Effector memory CD8-positive, alpha-beta T cell (primary cell): Measurements from ENCODE around the gene KIF7.
A peak's percentile ranks its signal among the peaks of the same experiment; 100 is the strongest.

Experiments
- ATAC-seq: fragments of 150-1000 bp; cut with Tn5 transposase; replicated peaks from 2 replicates; pipeline ENCODE4 v1.10.0; 2021; ENCODE audit warnings: mild to moderate bottlenecking, moderate library complexity
- DNase-seq, 3 experiments: peaks; one replicate each; pipeline ENCODE4 v3.0.0; 2021
- H3K27ac Mint-ChIP-seq, 2 donors: one replicate each; pipeline ENCODE4 v1.8.0; 2022; ENCODE audit warnings: mild to moderate bottlenecking in 2 of 2, mixed read lengths in 2 of 2, moderate library complexity in 2 of 2
- H3K27me3 Mint-ChIP-seq, 2 donors: one replicate each; pipeline ENCODE4 v1.8.0; 2022; ENCODE audit warnings: mixed read lengths in 2 of 2
- H3K36me3 Mint-ChIP-seq: one replicate; pipeline ENCODE4 v1.8.0; 2022; ENCODE audit warnings: mild to moderate bottlenecking, moderate library complexity, mixed read lengths; ENCODE audit not compliant: insufficient read depth
- H3K4me1 Mint-ChIP-seq, 2 donors: one replicate each; pipeline ENCODE4 v1.8.0; 2022; ENCODE audit warnings: low read depth in 2 of 2, mixed read lengths in 2 of 2
- H3K4me3 Mint-ChIP-seq, 2 donors: one replicate each; pipeline ENCODE4 v1.8.0; 2022; ENCODE audit warnings: mild to moderate bottlenecking in 2 of 2, mixed read lengths in 2 of 2, moderate library complexity in 2 of 2
- H3K9me3 Mint-ChIP-seq, 2 donors: one replicate each; pipeline ENCODE4 v1.8.0; 2022; ENCODE audit warnings: mixed read lengths in 2 of 2

KIF7 gene

DNA sequence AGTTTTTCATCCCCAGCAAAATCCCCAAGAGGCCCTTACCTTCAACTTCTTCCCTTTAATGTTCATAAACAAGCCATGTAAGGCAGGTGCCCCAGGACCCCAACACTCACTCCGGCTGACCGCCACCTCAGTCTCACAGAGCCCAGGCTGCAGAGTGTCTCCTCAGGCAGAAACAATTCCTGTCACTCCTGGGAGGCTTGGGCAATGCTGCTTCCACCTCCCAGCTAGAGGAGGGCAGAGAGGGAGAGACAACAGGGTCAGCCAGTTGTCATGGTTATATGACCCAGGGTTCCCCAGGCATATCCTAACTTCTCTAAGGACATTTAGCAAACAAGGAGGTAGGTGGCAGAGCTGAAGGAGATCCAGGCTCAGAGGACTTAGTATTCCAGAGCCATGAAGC, 23.9 kb upstream of the KIF7 start, which contains the start of gene PLIN1:
Gene PLIN1 (minus strand): TSS at position 156 of the 400 bp plus-strand sequence. CDS start 1,878 bp downstream, outside the sequence.
- H3K9me3 Mint-ChIP-seq, result no peaks in the 10 kb centered on the region
- ATAC-seq (no peak), DNase-seq (no peak)
- no peak within 1 kb of the TSS for H3K4me3 Mint-ChIP-seq
- H3K4me1 Mint-ChIP-seq, result no peaks in the 10 kb centered on the region
- H3K27me3 Mint-ChIP-seq, result peaks cover 0 to under 1% of the 10 kb centered on the region in 2 donors
- no peaks in the 10 kb centered on the region for H3K36me3 Mint-ChIP-seq
- H3K27ac Mint-ChIP-seq, result no peak within 1 kb of the TSS

DNA sequence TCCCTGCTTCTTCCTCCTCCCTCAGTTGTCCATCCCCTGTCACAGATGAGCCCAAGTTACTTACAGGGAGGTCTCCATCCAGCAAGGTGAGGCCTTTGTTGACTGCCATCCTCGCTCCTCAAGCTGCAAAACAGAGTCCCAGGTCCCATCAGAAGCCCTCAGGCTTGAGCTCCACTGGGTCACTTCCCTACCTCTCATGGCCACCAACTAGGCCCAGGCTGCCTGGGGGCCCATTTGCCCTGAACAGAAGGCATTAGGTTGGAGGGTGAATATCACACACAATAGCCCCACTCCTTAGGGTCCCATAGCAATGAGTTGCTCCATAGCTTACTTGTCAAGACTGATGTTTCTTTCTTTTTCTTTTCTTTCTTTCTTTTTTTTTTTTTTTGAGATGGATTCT, 22.1 kb upstream of the KIF7 start:
- H3K4me1 Mint-ChIP-seq, result no peaks in the 10 kb centered on the region
- H3K9me3 Mint-ChIP-seq, result no peaks in the 10 kb centered on the region
- no peak for ATAC-seq
- H3K27me3 Mint-ChIP-seq, result peaks cover 0 to 9% of the 10 kb centered on the region in 2 donors
- H3K4me3 Mint-ChIP-seq, result no peak overlapping the region
- H3K27ac Mint-ChIP-seq, result no peak overlapping the region
- no peaks in the 10 kb centered on the region for H3K36me3 Mint-ChIP-seq
- no peak for DNase-seq

DNA sequence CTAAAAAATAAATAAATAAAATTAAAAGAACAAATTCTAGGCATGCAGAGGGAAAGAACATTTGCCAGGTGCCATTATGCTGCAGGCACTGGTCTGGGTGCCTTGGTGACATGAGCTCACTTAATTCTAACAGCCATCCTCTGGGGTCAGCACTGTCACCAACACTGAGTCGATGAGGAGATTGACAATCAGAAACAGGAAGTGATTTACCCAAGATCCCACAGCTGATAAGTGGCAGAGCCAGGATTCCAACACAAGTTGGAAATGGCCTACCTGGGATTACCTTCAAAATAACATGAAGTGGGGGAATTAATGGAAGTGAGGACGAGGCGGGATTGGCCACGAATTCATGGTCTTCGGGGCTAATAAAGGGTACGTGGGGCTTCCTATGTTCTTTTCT, 20.3 kb upstream of the KIF7 start:
- H3K9me3 Mint-ChIP-seq, result no peaks in the 10 kb centered on the region
- DNase-seq (no peak), ATAC-seq (no peak)
- no peak overlapping the region for H3K27ac Mint-ChIP-seq
- H3K36me3 Mint-ChIP-seq, result no peaks in the 10 kb centered on the region
- no peak overlapping the region for H3K4me3 Mint-ChIP-seq
- H3K4me1 Mint-ChIP-seq, result no peaks in the 10 kb centered on the region
- peaks cover 0 to 9% of the 10 kb centered on the region in 2 donors for H3K27me3 Mint-ChIP-seq

DNA sequence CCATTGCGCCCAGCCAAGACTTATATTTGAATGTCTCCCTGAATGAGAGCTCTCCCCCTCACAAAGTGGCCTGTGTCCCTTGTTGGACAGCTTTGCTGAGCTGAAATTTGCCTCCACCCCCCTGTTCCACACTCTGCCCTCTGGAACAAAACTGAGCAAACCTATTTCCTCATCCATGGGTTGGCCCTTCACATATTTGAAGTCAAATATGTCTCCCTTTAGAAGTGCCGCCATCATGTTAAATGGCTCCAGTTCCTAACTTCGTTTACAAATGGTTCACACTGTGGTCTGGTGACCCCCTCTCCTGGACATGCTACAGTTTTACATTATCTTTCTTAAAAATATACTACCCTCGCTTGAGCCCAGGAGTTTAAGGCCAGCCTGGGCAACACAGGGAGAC, 19.3 kb upstream of the KIF7 start:
- no peaks in the 10 kb centered on the region for H3K9me3 Mint-ChIP-seq
- H3K4me1 Mint-ChIP-seq, result no peaks in the 10 kb centered on the region
- no peaks in the 10 kb centered on the region for H3K36me3 Mint-ChIP-seq
- no peak for ATAC-seq
- H3K4me3 Mint-ChIP-seq, result no peak overlapping the region
- peaks cover 0 to 9% of the 10 kb centered on the region in 2 donors for H3K27me3 Mint-ChIP-seq
- no peak for DNase-seq
- H3K27ac Mint-ChIP-seq, result peak overlapping the region in 1 of 2 donors; percentile 36

DNA sequence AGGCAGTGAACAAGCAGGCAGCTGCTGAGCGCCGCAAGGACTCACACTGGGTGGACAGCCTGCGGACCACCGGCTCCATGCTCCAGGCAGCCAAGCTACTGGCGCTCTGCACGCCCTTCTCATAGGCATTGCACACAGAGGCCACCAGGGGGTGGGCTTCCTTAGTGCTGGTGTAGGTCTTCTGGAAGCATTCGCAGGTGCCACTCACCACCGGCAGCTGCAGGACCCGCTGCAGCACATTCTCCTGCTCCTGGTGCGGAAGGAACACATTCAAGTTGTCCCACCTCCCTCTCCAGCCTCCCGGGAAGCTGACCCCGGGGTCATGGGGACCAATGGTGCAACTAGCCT, 17.9 kb upstream of the KIF7 start:
- DNase-seq (no peak), ATAC-seq (no peak)
- peaks cover 0 to 15% of the 10 kb centered on the region in 2 donors for H3K27me3 Mint-ChIP-seq
- no peaks in the 10 kb centered on the region for H3K36me3 Mint-ChIP-seq
- no peaks in the 10 kb centered on the region for H3K9me3 Mint-ChIP-seq
- H3K27ac Mint-ChIP-seq, result no peak overlapping the region
- H3K4me1 Mint-ChIP-seq, result no peaks in the 10 kb centered on the region
- H3K4me3 Mint-ChIP-seq, result no peak overlapping the region

DNA sequence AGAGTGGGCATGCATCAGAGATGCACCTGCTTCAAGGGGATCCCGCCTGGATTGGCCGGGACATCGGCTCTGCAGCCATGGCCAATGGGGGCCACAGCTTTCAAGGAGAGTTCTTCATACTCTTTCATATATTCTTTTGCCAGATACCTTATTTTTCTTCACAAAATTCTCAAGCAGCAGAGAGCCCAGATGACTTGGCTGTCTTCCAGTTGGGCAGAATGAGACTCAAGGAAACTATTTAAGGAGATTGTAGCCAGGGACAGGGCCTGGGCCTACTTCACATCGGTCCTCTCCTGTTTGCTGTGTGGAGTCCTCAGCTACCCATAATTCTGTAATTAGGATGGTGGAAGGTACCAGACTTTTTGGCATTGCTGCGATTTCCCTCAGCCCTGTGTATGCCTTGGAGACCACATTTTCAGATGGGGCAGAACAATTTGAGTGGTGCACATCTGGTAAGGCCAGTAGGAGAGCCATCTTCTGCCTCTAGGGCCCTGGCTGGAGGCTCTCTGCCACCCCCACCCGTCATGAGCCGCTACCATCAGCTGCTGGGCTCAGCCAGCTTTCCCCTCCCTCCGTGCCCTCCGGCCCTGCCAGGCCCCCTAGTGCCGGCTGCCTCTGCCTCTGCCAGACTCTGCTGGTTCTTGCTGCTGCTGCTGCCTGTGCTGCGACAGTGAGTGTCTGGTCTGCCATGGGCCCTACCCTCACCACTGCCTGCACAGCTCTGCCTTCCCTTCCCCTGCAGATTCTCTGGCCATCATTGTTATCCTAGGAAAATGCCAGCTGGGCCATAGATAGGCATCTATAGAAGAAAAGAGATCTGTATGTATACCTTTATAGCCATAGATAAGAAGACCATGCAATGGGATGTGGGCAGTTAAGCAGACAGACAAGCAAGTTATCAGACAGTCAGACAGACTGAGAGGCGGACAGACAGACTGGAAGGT, 17.2 kb upstream of the KIF7 start:
- H3K36me3 Mint-ChIP-seq, result no peaks in the 10 kb centered on the region
- ATAC-seq (no peak), DNase-seq (no peak)
- no peak overlapping the region for H3K4me3 Mint-ChIP-seq
- no peaks in the 10 kb centered on the region for H3K9me3 Mint-ChIP-seq
- H3K27ac Mint-ChIP-seq, result no peak overlapping the region
- H3K4me1 Mint-ChIP-seq, result no peaks in the 10 kb centered on the region
- peaks cover 3 to 21% of the 10 kb centered on the region in 2 donors for H3K27me3 Mint-ChIP-seq

DNA sequence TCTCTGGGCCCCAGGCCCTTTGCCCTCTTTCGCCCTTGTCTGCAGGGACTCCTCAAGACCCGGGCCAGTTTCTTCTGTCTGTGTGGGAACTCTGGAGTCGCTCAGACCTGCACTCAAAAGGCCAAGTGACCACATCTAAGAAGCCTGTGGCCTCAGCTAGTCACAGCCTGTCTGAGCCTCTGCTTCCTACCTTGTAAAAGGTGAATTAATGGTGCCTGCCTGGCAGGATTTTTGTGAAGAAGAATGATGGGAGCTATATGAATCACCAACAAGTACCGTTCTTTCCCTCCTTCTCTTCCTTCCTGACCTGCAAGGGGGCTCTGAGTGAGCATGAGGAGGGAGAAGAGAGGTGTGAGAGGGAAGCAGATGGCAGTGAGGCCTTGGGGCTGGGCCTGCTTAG, 16.4 kb upstream of the KIF7 start:
- Mint-ChIP-seq H3K27ac (no peak overlapping the region), H3K4me3 (no peak overlapping the region), H3K27me3 (peaks cover 4 to 29% of the 10 kb centered on the region in 2 donors), H3K4me1 (no peaks in the 10 kb centered on the region), H3K36me3 (no peaks in the 10 kb centered on the region), H3K9me3 (no peaks in the 10 kb centered on the region)
- DNase-seq (no peak), ATAC-seq (no peak)

DNA sequence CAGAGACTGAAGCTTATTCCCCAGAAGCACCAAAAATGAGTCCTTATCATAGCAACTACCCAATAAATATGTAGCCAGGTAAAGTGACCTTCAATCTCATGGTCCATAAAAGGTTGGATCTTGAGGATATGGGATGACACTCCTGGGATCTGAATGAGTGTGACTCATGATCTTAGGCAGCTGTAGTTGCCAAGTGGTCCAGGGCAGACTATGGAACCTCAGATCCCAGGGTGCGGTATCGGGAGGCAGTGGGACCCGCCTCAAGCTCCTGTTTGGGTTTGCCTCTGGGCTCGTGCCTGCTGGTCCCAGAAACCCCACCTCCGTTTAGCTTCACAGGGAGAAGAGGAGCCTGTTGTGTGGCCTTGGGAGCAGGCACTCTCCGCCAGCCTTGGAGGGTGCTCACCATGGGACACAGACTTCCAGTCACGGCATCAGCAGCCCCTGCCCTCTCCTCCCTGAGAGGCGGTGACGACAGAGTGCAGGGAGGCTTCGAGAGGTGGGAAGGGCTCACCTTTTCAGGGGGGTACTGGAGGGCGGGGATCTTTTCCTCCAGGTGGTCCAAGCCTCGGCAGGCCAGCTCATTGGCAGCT, 15.8 kb upstream of the KIF7 start:
- H3K27ac Mint-ChIP-seq, result no peak overlapping the region
- H3K27me3 Mint-ChIP-seq, result peaks cover 4 to 36% of the 10 kb centered on the region in 2 donors
- ATAC-seq (no peak), DNase-seq (no peak)
- H3K4me3 Mint-ChIP-seq, result no peak overlapping the region
- H3K4me1 Mint-ChIP-seq, result no peaks in the 10 kb centered on the region
- no peaks in the 10 kb centered on the region for H3K36me3 Mint-ChIP-seq
- H3K9me3 Mint-ChIP-seq, result no peaks in the 10 kb centered on the region

DNA sequence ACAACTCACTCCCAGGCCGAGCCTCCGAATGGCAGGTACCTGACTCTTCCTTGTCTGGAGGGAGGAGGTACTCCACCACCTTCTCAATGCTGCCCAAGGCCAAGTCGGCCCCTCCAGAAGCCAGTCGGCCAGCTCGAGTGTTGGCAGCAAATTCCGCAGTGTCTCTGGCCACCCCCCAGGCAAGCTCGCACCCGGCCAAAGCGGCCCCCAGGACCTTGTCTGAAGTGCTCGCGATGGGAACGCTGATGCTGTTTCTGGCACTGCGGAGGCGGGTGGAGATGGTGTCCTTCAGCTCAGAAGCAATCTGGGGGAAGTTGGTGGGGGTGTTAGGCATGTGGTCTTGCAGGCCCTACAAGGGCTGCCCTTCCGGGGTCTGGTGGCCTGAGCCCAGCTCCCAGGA, 14.7 kb upstream of the KIF7 start:
- DNase-seq, result no peak
- H3K27ac Mint-ChIP-seq, result no peak overlapping the region
- H3K4me1 Mint-ChIP-seq, result peaks cover 0 to 2% of the 10 kb centered on the region in 2 donors
- peaks cover 7 to 40% of the 10 kb centered on the region in 2 donors for H3K27me3 Mint-ChIP-seq
- no peak for ATAC-seq
- no peak overlapping the region for H3K4me3 Mint-ChIP-seq
- no peaks in the 10 kb centered on the region for H3K36me3 Mint-ChIP-seq
- no peaks in the 10 kb centered on the region for H3K9me3 Mint-ChIP-seq

DNA sequence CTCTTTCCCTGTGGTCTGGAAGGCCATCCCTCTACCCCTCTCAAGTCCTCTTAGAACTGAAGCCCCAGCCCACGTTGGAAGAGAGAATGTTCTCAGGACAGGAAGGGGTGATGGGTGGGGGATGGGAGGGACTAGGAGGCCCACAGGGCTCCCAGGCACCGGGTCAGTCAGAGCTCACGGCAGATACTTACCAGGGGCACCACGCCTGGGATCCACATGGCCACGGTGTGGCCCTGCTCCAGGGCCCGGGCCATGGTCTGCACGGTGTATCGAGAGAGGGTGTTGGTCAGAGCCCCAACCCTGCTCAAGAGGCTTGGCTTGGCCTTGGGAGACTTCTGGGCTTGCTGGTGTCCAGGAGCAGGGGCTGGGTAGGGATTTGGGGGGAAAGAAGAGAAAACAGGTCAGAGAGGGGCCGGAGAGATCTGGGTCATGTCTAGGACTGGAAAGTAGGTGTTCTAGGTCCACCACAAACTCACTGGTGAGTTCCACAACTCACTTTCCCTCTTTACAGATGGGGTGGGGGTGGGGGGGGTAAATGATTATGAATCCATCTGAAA, 14.1 kb upstream of the KIF7 start:
- H3K27me3 Mint-ChIP-seq, result peaks cover 12 to 46% of the 10 kb centered on the region in 2 donors
- ATAC-seq, result no peak
- no peaks in the 10 kb centered on the region for H3K9me3 Mint-ChIP-seq
- peaks cover 0 to 5% of the 10 kb centered on the region in 2 donors for H3K4me1 Mint-ChIP-seq
- H3K4me3 Mint-ChIP-seq, result no peak overlapping the region
- DNase-seq, result no peak
- H3K27ac Mint-ChIP-seq, result no peak overlapping the region
- no peaks in the 10 kb centered on the region for H3K36me3 Mint-ChIP-seq

DNA sequence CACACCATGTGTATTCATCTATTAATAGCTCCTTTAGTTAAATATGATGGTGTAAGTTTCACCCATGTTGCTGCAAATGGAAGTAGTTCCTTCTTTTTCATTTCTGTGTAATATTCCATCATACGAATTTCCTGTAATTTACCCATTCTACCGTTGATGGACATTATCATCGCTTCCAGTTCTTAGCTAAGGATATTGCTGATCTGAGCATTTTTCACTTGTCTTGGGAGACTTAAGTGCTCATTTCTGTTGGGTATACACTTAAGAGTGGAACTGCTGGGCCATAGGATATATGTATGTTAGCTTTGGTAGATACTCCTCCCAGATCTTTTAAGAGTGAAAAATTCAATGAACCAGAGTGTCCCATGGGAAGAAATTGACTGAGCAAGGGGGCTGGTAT, 12.9 kb upstream of the KIF7 start:
- Mint-ChIP-seq H3K4me3 (no peak overlapping the region), H3K9me3 (no peaks in the 10 kb centered on the region), H3K36me3 (no peaks in the 10 kb centered on the region), H3K4me1 (peaks cover 0 to 5% of the 10 kb centered on the region in 2 donors), H3K27me3 (peaks cover 14 to 49% of the 10 kb centered on the region in 2 donors), H3K27ac (no peak overlapping the region)
- DNase-seq, result no peak
- ATAC-seq, result no peak

DNA sequence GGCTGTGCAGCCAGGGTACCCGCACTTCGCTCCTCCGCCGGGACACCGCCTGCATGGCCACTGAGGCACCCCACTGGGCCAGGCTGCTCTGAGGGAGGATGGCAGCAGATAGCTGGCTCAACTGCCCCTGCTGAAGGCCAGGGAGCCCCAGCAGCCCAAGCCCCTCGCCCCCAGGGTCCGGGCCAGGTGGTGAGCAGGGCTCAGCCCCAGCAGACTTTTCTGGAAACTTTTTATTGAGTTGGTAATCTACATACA, 12.4 kb upstream of the KIF7 start:
- H3K9me3 Mint-ChIP-seq, result no peaks in the 10 kb centered on the region
- H3K4me1 Mint-ChIP-seq, result peaks cover 0 to 5% of the 10 kb centered on the region in 2 donors
- H3K4me3 Mint-ChIP-seq, result no peak overlapping the region
- ATAC-seq, result no peak
- H3K27me3 Mint-ChIP-seq, result peaks cover 19 to 55% of the 10 kb centered on the region in 2 donors
- H3K36me3 Mint-ChIP-seq, result no peaks in the 10 kb centered on the region
- DNase-seq, result no peak
- H3K27ac Mint-ChIP-seq, result no peak overlapping the region

DNA sequence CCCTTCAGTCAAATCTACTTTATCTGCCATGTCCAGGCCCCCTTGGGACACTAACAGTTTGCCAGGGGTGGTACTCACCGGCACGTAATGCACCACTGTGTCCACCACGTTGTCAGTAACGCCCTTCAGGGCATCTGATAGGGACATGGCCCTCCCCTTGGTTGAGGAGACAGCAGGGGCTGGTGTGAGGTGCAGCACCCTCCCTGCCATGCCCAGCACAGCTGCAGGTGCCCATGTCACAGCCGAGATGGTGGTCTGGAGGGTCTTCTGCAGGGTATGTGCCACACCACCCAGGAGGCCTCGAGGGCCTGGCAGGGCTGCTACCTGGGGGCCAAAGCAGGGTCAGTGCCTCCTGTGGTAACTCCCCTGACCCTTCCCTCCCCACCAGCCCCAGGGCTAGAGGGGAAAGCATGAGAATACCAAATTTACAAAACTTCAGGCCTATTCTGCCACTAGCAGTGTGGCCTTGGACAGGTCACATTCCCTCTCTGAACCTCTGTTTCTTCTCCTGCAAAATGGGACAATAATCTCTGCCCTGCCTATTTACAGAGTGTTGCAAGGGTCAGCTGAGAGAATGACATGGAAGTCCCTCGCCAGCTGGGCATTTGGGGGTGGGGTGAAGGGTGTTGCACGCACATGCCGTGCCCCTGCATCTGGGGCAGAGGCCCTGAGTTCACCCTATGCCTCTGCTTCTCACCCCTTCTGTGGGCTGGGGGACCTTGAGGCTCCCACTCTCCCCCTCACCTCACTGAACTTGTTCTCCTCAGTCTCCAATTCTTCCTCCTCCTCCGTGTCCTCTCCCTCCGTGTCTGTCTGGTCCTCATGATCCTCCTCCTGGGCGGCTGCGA, 11.8 kb upstream of the KIF7 start:
- no peak for DNase-seq
- peaks cover 24 to 60% of the 10 kb centered on the region in 2 donors for H3K27me3 Mint-ChIP-seq
- ATAC-seq, result no peak
- peaks cover 0 to 5% of the 10 kb centered on the region in 2 donors for H3K4me1 Mint-ChIP-seq
- H3K9me3 Mint-ChIP-seq, result no peaks in the 10 kb centered on the region
- H3K27ac Mint-ChIP-seq, result no peak overlapping the region
- no peak overlapping the region for H3K4me3 Mint-ChIP-seq
- H3K36me3 Mint-ChIP-seq, result no peaks in the 10 kb centered on the region
